Activated CD8-positive, alpha-beta memory T cell treated with anti-CD3 and anti-CD28 coated beads, Interleukin-2, amount 10 ng/mL, durations not matched to agents 7 days and 5 days (primary cell): ENCODE measurements around the gene RBM46. TPM values are rescaled to one million over a fixed set of nuclear protein-coding genes. Genes with fewer than 3 reads are reported as not detected.

ENCODE experiments used
- ATAC-seq: fragments of 150-1000 bp; cut with Tn5 transposase; one replicate; pipeline ENCODE4 v1.10.0; 2021; ENCODE audit warnings: moderate library complexity
- CTCF ChIA-PET: fragments of 350-600 bp; sonication (Branson Sonifier 250); formaldehyde crosslinking; loops from one replicate; lab custom pipeline; 2021; ENCODE audit warnings: antibody characterized with exemption; lab: Charles Lee
- DNase-seq: peaks from one replicate; pipeline ENCODE4 v3.0.0-alpha.2; 2020
- H3K27ac Mint-ChIP-seq: one replicate; pipeline ENCODE4 v1.8.0; 2021; ENCODE audit warnings: mild to moderate bottlenecking, mixed read lengths
- H3K27me3 Mint-ChIP-seq: one replicate; pipeline ENCODE4 v1.8.0; 2021; ENCODE audit warnings: mixed read lengths
- H3K36me3 Mint-ChIP-seq: one replicate; pipeline ENCODE4 v1.8.0; 2021; ENCODE audit warnings: mild to moderate bottlenecking, mixed read lengths
- H3K4me1 Mint-ChIP-seq: one replicate; pipeline ENCODE4 v1.8.0; 2021; ENCODE audit warnings: mixed read lengths
- H3K4me3 Mint-ChIP-seq: one replicate; pipeline ENCODE4 v1.8.0; 2021; ENCODE audit warnings: mild to moderate bottlenecking, moderate library complexity, mixed read lengths
- H3K9me3 Mint-ChIP-seq: one replicate; pipeline ENCODE4 v1.8.0; 2022; ENCODE audit warnings: low read depth, mixed read lengths
- total RNA-seq, 2 experiments: library from RNA; stranded (reverse); gene quantifications; one replicate each; pipeline ENCODE4 v1.2.3, GENCODE V29; 2021

Gene RBM46
- total RNA-seq, 2 experiments from 2014 or later, result not detected

- no peak overlapping the region for H3K27ac Mint-ChIP-seq
- H3K9me3 Mint-ChIP-seq, result no peaks in the 10 kb centered on the region
- H3K36me3 Mint-ChIP-seq, result no peaks in the 10 kb centered on the region
- H3K4me1 Mint-ChIP-seq, result no peaks in the 10 kb centered on the region
- no peak for DNase-seq
- H3K27me3 Mint-ChIP-seq, result peaks cover 6% of the 10 kb centered on the region
- ATAC-seq, result no peak
- no peak overlapping the region for H3K4me3 Mint-ChIP-seq
- CTCF ChIA-PET, result no interaction called here
These were observed 20.2 kb upstream of the RBM46 start for GRCh38 chr4:154760895-154761294.

- ATAC-seq (no peak), DNase-seq (no peak)
- Mint-ChIP-seq H3K36me3 (no peaks in the 10 kb centered on the region), H3K27me3 (peaks cover 2% of the 10 kb centered on the region), H3K9me3 (no peaks in the 10 kb centered on the region), H3K27ac (no peak overlapping the region), H3K4me3 (no peak overlapping the region), H3K4me1 (no peaks in the 10 kb centered on the region)
- CTCF ChIA-PET, result no interaction called here
These were observed 2.8 kb upstream of the RBM46 start for GRCh38 chr4:154778264-154778663.

GRCh38 chr4:154779362-154779947 is 1.6 kb upstream of the RBM46 start:
- Mint-ChIP-seq H3K36me3 (no peaks in the 10 kb centered on the region), H3K4me3 (no peak overlapping the region), H3K27me3 (peaks cover 4% of the 10 kb centered on the region), H3K27ac (no peak overlapping the region), H3K4me1 (no peaks in the 10 kb centered on the region), H3K9me3 (no peaks in the 10 kb centered on the region)
- ATAC-seq (no peak), DNase-seq (no peak)
- CTCF ChIA-PET, result no interaction called here

GRCh38 chr4:154781983-154782293 is 866 bp downstream of the RBM46 start:
- no peak overlapping the region for H3K4me3 Mint-ChIP-seq
- CTCF ChIA-PET, result no interaction called here
- H3K27ac Mint-ChIP-seq, result no peak overlapping the region
- H3K36me3 Mint-ChIP-seq, result no peaks in the 10 kb centered on the region
- H3K27me3 Mint-ChIP-seq, result peaks cover 6% of the 10 kb centered on the region
- ATAC-seq, result no peak
- no peaks in the 10 kb centered on the region for H3K9me3 Mint-ChIP-seq
- H3K4me1 Mint-ChIP-seq, result no peaks in the 10 kb centered on the region
- no peak for DNase-seq

- no peak for ATAC-seq
- H3K27ac Mint-ChIP-seq, result no peak overlapping the region
- no peak overlapping the region for H3K4me3 Mint-ChIP-seq
These were observed 26.1 kb downstream of the RBM46 start for GRCh38 chr4:154807042-154807630.

GRCh38 chr4:154818230-154818629 is 37.2 kb downstream of the RBM46 start:
- Mint-ChIP-seq H3K27me3 (no peaks in the 10 kb centered on the region), H3K4me3 (no peak overlapping the region), H3K27ac (no peak overlapping the region), H3K9me3 (no peaks in the 10 kb centered on the region), H3K4me1 (no peaks in the 10 kb centered on the region), H3K36me3 (no peaks in the 10 kb centered on the region)
- DNase-seq (no peak), ATAC-seq (no peak)
- CTCF ChIA-PET, result no interaction called here

More at GRCh38 chr4:154807042-154807630, 26.1 kb downstream of the RBM46 start:
- no peaks in the 10 kb centered on the region for H3K36me3 Mint-ChIP-seq
- H3K9me3 Mint-ChIP-seq, result no peaks in the 10 kb centered on the region
- H3K4me1 Mint-ChIP-seq, result no peaks in the 10 kb centered on the region
- no peak for DNase-seq
- H3K27me3 Mint-ChIP-seq, result peaks cover 3% of the 10 kb centered on the region
- CTCF ChIA-PET, result interaction anchor here (1.0 kb wide), 1 partner anchor 11 kb away, joined by 3 read pairs; no protein-coding TSS in a partner anchor

- H3K4me3 Mint-ChIP-seq, result no peak overlapping the region
- H3K4me1 Mint-ChIP-seq, result no peaks in the 10 kb centered on the region
- no peaks in the 10 kb centered on the region for H3K27me3 Mint-ChIP-seq
- H3K9me3 Mint-ChIP-seq, result no peaks in the 10 kb centered on the region
- DNase-seq, result no peak
- no peak overlapping the region for H3K27ac Mint-ChIP-seq
- H3K36me3 Mint-ChIP-seq, result no peaks in the 10 kb centered on the region
- CTCF ChIA-PET, result no interaction called here
- no peak for ATAC-seq
These were observed 41.7 kb downstream of the RBM46 start for GRCh38 chr4:154822775-154823174.

GRCh38 chr4:154836030-154836429 is 55.0 kb downstream of the RBM46 start:
- Mint-ChIP-seq H3K27me3 (no peaks in the 10 kb centered on the region), H3K36me3 (no peaks in the 10 kb centered on the region), H3K27ac (no peak overlapping the region), H3K4me1 (no peaks in the 10 kb centered on the region), H3K4me3 (no peak overlapping the region), H3K9me3 (no peaks in the 10 kb centered on the region)
- CTCF ChIA-PET, result no interaction called here
- DNase-seq, result no peak
- ATAC-seq, result no peak

- Mint-ChIP-seq H3K4me1 (no peaks in the 10 kb centered on the region), H3K27ac (no peak overlapping the region), H3K36me3 (no peaks in the 10 kb centered on the region), H3K9me3 (no peaks in the 10 kb centered on the region), H3K4me3 (no peak overlapping the region), H3K27me3 (no peaks in the 10 kb centered on the region)
- ATAC-seq, result no peak
- CTCF ChIA-PET, result no interaction called here
- no peak for DNase-seq
These were observed 55.4 kb downstream of the RBM46 start for GRCh38 chr4:154836513-154836912.

GRCh38 chr4:154838155-154838554 is 57.1 kb downstream of the RBM46 start:
- Mint-ChIP-seq H3K4me1 (no peaks in the 10 kb centered on the region), H3K4me3 (no peak overlapping the region), H3K27me3 (no peaks in the 10 kb centered on the region), H3K27ac (no peak overlapping the region), H3K36me3 (no peaks in the 10 kb centered on the region), H3K9me3 (no peaks in the 10 kb centered on the region)
- DNase-seq (no peak), ATAC-seq (no peak)
- CTCF ChIA-PET, result interaction anchor here (0.6 kb wide), 1 partner anchor 321 kb away, joined by 3 read pairs; no protein-coding TSS in a partner anchor

GRCh38 chr4:154838694-154839093 is 57.6 kb downstream of the RBM46 start:
- H3K4me3 Mint-ChIP-seq, result no peak overlapping the region
- ATAC-seq, result no peak
- no peaks in the 10 kb centered on the region for H3K36me3 Mint-ChIP-seq

GRCh38 chr4:154854362-154854761 is 73.3 kb downstream of the RBM46 start:
- no peak for ATAC-seq
- no peaks in the 10 kb centered on the region for H3K36me3 Mint-ChIP-seq
- CTCF ChIA-PET, result no interaction called here
- no peak overlapping the region for H3K4me3 Mint-ChIP-seq
- no peaks in the 10 kb centered on the region for H3K4me1 Mint-ChIP-seq
- H3K27ac Mint-ChIP-seq, result no peak overlapping the region
- H3K27me3 Mint-ChIP-seq, result no peaks in the 10 kb centered on the region
- DNase-seq, result no peak
- no peaks in the 10 kb centered on the region for H3K9me3 Mint-ChIP-seq

More at GRCh38 chr4:154838694-154839093, 57.6 kb downstream of the RBM46 start:
- Mint-ChIP-seq H3K9me3 (no peaks in the 10 kb centered on the region), H3K27ac (no peak overlapping the region), H3K27me3 (no peaks in the 10 kb centered on the region), H3K4me1 (no peaks in the 10 kb centered on the region)
- CTCF ChIA-PET, result interaction anchor here (0.6 kb wide), 1 partner anchor 320 kb away, joined by 3 read pairs; no protein-coding TSS in a partner anchor
- no peak for DNase-seq

- CTCF ChIA-PET, result interaction anchor here (1.6 kb wide), 1 partner anchor 10 kb away, joined by 3 read pairs; no protein-coding TSS in a partner anchor
- no peak for ATAC-seq
- H3K4me3 Mint-ChIP-seq, result no peak overlapping the region
- no peak for DNase-seq
- no peaks in the 10 kb centered on the region for H3K4me1 Mint-ChIP-seq
- H3K27me3 Mint-ChIP-seq, result no peaks in the 10 kb centered on the region
- H3K9me3 Mint-ChIP-seq, result no peaks in the 10 kb centered on the region
- no peak overlapping the region for H3K27ac Mint-ChIP-seq
- H3K36me3 Mint-ChIP-seq, result no peaks in the 10 kb centered on the region
These were observed 77.1 kb downstream of the RBM46 start for GRCh38 chr4:154858166-154858565.

GRCh38 chr4:154868414-154869194 is 87.5 kb downstream of the RBM46 start:
- Mint-ChIP-seq H3K27me3 (no peaks in the 10 kb centered on the region), H3K4me3 (no peak overlapping the region), H3K9me3 (peaks cover 7% of the 10 kb centered on the region), H3K27ac (no peak overlapping the region), H3K4me1 (no peaks in the 10 kb centered on the region), H3K36me3 (no peaks in the 10 kb centered on the region)
- ATAC-seq (no peak), DNase-seq (no peak)
- CTCF ChIA-PET, result no interaction called here
